ENCODE data around the gene ZNF618. TPM values are rescaled to one million over a fixed set of nuclear protein-coding genes. Genes with fewer than 3 reads are reported as not detected.
"Not testable (repeated sequence)": the region's sequence is repeated elsewhere in the genome, so short reads cannot be mapped to it uniquely, and the experiment has no call there.

The ZNF618 gene
- total RNA-seq, 5 donors from 2014 or later (not counting 1 experiment from before 2014, with no cell fraction given), result 0.73 to 3.0 (median 1.4) TPM

GRCh38 chr9:113993838-113994540 lies 117.9 kb downstream of the ZNF618 start:
- H3K4me3 Mint-ChIP-seq, result no peak overlapping the region
- H3K36me3 Mint-ChIP-seq, result no peaks in the 10 kb centered on the region
- H3K9me3 Mint-ChIP-seq, result no peaks in the 10 kb centered on the region
- Histone ChIP-seq H3K27me3 (replicated peaks in 1 of 2; ENCODE audit: control insufficient read depth in 2 of 2, extremely low read depth in 1 of 2, insufficient read depth in 2 of 2, low read length in 1 of 2) (peaks cover 0 to 5% of the 10 kb centered on the region in 2 experiments), H3K36me3 (ENCODE audit: control insufficient read depth in 2 of 2, extremely low read depth in 1 of 2, insufficient read depth in 1 of 2, low read length in 1 of 2) (no peaks in the 10 kb centered on the region), H3K4me3 (ENCODE audit: control insufficient read depth in 1 of 2, extremely low read depth in 1 of 2, low read length in 1 of 2) (no peak overlapping the region), H3K9me3 (no peaks in the 10 kb centered on the region), H3K4me1 (ENCODE audit: control insufficient read depth in 1 of 2, extremely low read depth in 1 of 2, insufficient read depth in 2 of 2, low read length in 2 of 2) (peaks cover 0 to 5% of the 10 kb centered on the region in 2 experiments), H3K27ac (ENCODE audit: low read length) (no peak overlapping the region)
- ATAC-seq (replicated peaks in 1 of 4) (no peak), DNase-seq (peak in 1 of 35 experiments; percentile 10)
- WGBS (ENCODE audit: insufficient coverage), result 36% methylated on average over 10 of the region's 14 CpGs
- no peak overlapping the region for H3K27ac Mint-ChIP-seq
- ChIA-PET CTCF (no interaction called here), POLR2A (no interaction called here)
- H3K4me1 Mint-ChIP-seq, result peaks cover 4 to 24% (median 12%) of the 10 kb centered on the region in 3 donors
- H3K27me3 Mint-ChIP-seq, result no peaks in the 10 kb centered on the region

DNA sequence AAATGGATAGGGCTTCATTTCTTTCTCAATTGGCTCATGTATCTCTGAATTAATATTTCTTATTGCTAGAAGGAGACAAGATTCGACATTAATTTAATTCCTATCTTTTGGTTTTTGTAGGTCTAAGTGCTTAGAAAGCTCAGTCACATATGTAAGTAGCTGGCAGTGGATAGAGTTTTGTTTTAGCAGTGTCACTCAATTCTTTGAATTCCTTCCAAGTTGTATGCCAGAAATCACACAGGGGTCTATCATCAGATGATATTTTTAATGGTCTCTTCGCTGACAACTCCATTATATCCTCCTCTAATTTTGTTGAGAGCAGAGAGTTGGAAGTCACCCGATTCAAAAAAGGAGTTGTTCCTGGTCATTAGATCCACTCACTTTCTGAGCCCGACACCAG lies 119.3 kb downstream of the ZNF618 start:
- Mint-ChIP-seq H3K4me3 (no peak overlapping the region), H3K27ac (no peak overlapping the region), H3K9me3 (no peaks in the 10 kb centered on the region), H3K36me3 (no peaks in the 10 kb centered on the region), H3K27me3 (no peaks in the 10 kb centered on the region), H3K4me1 (peaks cover 4 to 24% (median 12%) of the 10 kb centered on the region in 3 donors)
- POLR2A ChIA-PET, result no interaction called here
- Histone ChIP-seq H3K36me3 (ENCODE audit: control insufficient read depth in 2 of 2, extremely low read depth in 1 of 2, insufficient read depth in 1 of 2, low read length in 1 of 2) (no peaks in the 10 kb centered on the region), H3K27me3 (replicated peaks in 1 of 2; ENCODE audit: control insufficient read depth in 2 of 2, extremely low read depth in 1 of 2, insufficient read depth in 2 of 2, low read length in 1 of 2) (peaks cover 0 to 5% of the 10 kb centered on the region in 2 experiments), H3K4me3 (ENCODE audit: control insufficient read depth in 1 of 2, extremely low read depth in 1 of 2, low read length in 1 of 2) (no peak overlapping the region), H3K27ac (ENCODE audit: low read length) (no peak overlapping the region), H3K9me3 (no peaks in the 10 kb centered on the region), H3K4me1 (ENCODE audit: control insufficient read depth in 1 of 2, extremely low read depth in 1 of 2, insufficient read depth in 2 of 2, low read length in 2 of 2) (peaks cover 0 to 5% of the 10 kb centered on the region in 2 experiments)
- CTCF ChIA-PET, result no interaction called here
- WGBS (ENCODE audit: insufficient coverage), result 86% methylated on average over 1 of the region's 4 CpGs
- ATAC-seq (replicated peaks in 1 of 4) (no peak), DNase-seq (no peak)

DNA sequence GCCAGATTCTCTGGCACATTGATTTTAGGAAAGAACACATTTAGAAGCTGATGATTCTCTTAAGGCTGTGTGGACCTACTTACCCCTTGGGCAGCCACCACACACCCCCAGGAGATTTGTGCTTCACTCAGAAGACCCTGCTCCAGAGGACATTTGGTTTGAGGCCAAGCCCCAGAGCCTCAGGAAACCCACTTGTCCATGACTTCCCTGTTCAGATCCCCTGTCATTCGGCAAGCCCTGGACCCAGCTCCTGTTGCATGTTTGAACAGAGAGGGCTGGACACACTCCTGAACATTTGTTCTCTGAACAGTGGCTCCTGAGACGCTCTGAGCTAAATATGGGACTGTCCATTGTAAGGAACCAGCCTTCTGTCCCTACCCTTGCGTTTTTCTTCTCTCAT lies 119.9 kb downstream of the ZNF618 start:
- peaks cover 0 to 5% of the 10 kb centered on the region in 2 experiments for H3K4me1 ChIP-seq (ENCODE audit: control insufficient read depth in 1 of 2, extremely low read depth in 1 of 2, insufficient read depth in 2 of 2, low read length in 2 of 2)
- no peaks in the 10 kb centered on the region for H3K36me3 ChIP-seq (ENCODE audit: control insufficient read depth in 2 of 2, extremely low read depth in 1 of 2, insufficient read depth in 1 of 2, low read length in 1 of 2)
- CTCF ChIA-PET, result no interaction called here
- DNase-seq (no peak), ATAC-seq (replicated peaks in 1 of 4) (no peak)
- Mint-ChIP-seq H3K27ac (no peak overlapping the region), H3K27me3 (no peaks in the 10 kb centered on the region), H3K4me1 (peaks cover 4 to 24% (median 12%) of the 10 kb centered on the region in 3 donors), H3K9me3 (no peaks in the 10 kb centered on the region), H3K4me3 (no peak overlapping the region), H3K36me3 (no peaks in the 10 kb centered on the region)
- H3K4me3 ChIP-seq (ENCODE audit: control insufficient read depth in 1 of 2, extremely low read depth in 1 of 2, low read length in 1 of 2), result no peak overlapping the region
- 60% methylated on average over 2 of the region's 3 CpGs for WGBS (ENCODE audit: insufficient coverage)
- no peaks in the 10 kb centered on the region for H3K9me3 ChIP-seq
- no peak overlapping the region for H3K27ac ChIP-seq (ENCODE audit: low read length)
- POLR2A ChIA-PET, result no interaction called here
- peaks cover 0 to 5% of the 10 kb centered on the region in 2 experiments for H3K27me3 ChIP-seq (replicated peaks in 1 of 2; ENCODE audit: control insufficient read depth in 2 of 2, extremely low read depth in 1 of 2, insufficient read depth in 2 of 2, low read length in 1 of 2)

DNA sequence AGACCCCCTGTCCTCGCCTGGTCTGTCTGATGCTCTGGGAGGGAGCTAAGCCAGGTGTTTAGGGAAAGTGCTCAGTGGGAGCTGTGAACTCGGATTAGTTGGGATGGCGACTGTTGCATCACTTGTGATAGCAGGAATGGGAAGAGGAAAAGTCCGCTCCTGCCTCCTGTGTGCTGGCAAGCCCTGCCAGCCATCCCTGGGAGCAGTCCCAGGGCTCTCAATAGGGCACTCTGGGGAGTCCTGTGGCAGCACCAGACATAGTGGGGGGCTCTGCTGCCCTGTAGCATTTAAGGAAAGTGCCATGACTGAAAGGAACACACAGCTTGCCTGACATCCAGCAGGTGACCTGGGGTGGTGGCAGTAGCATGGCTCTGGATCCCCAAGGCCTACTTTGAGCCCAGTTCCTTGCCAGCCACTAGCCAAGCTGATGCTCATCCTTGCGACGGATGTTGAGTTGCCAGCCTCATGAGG lies 120.5 kb downstream of the ZNF618 start:
- H3K9me3 Mint-ChIP-seq, result no peaks in the 10 kb centered on the region
- DNase-seq (peak in 1 of 35 experiments; percentile 12), ATAC-seq (replicated peaks in 1 of 4) (no peak)
- no peak overlapping the region for H3K4me3 Mint-ChIP-seq
- peaks cover 0 to 5% of the 10 kb centered on the region in 2 experiments for H3K27me3 ChIP-seq (replicated peaks in 1 of 2; ENCODE audit: control insufficient read depth in 2 of 2, extremely low read depth in 1 of 2, insufficient read depth in 2 of 2, low read length in 1 of 2)
- H3K4me1 Mint-ChIP-seq, result peaks cover 4 to 21% (median 12%) of the 10 kb centered on the region in 3 donors
- H3K36me3 Mint-ChIP-seq, result no peaks in the 10 kb centered on the region
- no peaks in the 10 kb centered on the region for H3K9me3 ChIP-seq
- POLR2A ChIA-PET, result no interaction called here
- CTCF ChIA-PET, result no interaction called here
- H3K27ac ChIP-seq (ENCODE audit: low read length), result no peak overlapping the region
- no peak overlapping the region for H3K4me3 ChIP-seq (ENCODE audit: control insufficient read depth in 1 of 2, extremely low read depth in 1 of 2, low read length in 1 of 2)
- H3K27me3 Mint-ChIP-seq, result no peaks in the 10 kb centered on the region
- H3K4me1 ChIP-seq (ENCODE audit: control insufficient read depth in 1 of 2, extremely low read depth in 1 of 2, insufficient read depth in 2 of 2, low read length in 2 of 2), result peaks cover 0 to 5% of the 10 kb centered on the region in 2 experiments
- WGBS (ENCODE audit: insufficient coverage), result 79% methylated on average over 4 of the region's 6 CpGs
- no peak overlapping the region for H3K27ac Mint-ChIP-seq
- H3K36me3 ChIP-seq (ENCODE audit: control insufficient read depth in 2 of 2, extremely low read depth in 1 of 2, insufficient read depth in 1 of 2, low read length in 1 of 2), result no peaks in the 10 kb centered on the region

- H3K4me3 ChIP-seq (ENCODE audit: control insufficient read depth in 1 of 2, extremely low read depth in 1 of 2, low read length in 1 of 2); H3K4me3 Mint-ChIP-seq; H3K27me3 ChIP-seq (replicated peaks in 1 of 2; ENCODE audit: control insufficient read depth in 2 of 2, extremely low read depth in 1 of 2, insufficient read depth in 2 of 2, low read length in 1 of 2); H3K27ac Mint-ChIP-seq; H3K9me3 ChIP-seq; CTCF ChIA-PET; H3K36me3 Mint-ChIP-seq; H3K4me1 ChIP-seq (ENCODE audit: control insufficient read depth in 1 of 2, extremely low read depth in 1 of 2, insufficient read depth in 2 of 2, low read length in 2 of 2); H3K36me3 ChIP-seq (ENCODE audit: control insufficient read depth in 2 of 2, extremely low read depth in 1 of 2, insufficient read depth in 1 of 2, low read length in 1 of 2); H3K9me3 Mint-ChIP-seq; ATAC-seq (replicated peaks in 1 of 4); POLR2A ChIA-PET; H3K27ac ChIP-seq (ENCODE audit: low read length); H3K27me3 Mint-ChIP-seq: not testable (repeated sequence)
- peaks cover 4 to 17% (median 11%) of the 10 kb centered on the region in 3 donors for H3K4me1 Mint-ChIP-seq
- 100% methylated on average over 2 of the region's 3 CpGs for WGBS (ENCODE audit: insufficient coverage)
- DNase-seq, result peak in 1 of 35 experiments; percentile 14
These were observed 121.0 kb downstream of the ZNF618 start for GRCh38 chr9:113997064-113997463.

- no peak overlapping the region for H3K27ac Mint-ChIP-seq
- H3K4me3 Mint-ChIP-seq, result no peak overlapping the region
- H3K4me3 ChIP-seq (ENCODE audit: control insufficient read depth in 1 of 2, extremely low read depth in 1 of 2, low read length in 1 of 2), result no peak overlapping the region
- H3K4me1 Mint-ChIP-seq, result peaks cover 4 to 15% (median 9%) of the 10 kb centered on the region in 3 donors
- no peaks in the 10 kb centered on the region for H3K9me3 Mint-ChIP-seq
- H3K9me3 ChIP-seq, result no peaks in the 10 kb centered on the region
- ATAC-seq (replicated peaks in 1 of 4) (no peak), DNase-seq (peak in 1 of 35 experiments; percentile 9)
- no peaks in the 10 kb centered on the region for H3K27me3 Mint-ChIP-seq
- peaks cover 0 to 6% of the 10 kb centered on the region in 2 experiments for H3K27me3 ChIP-seq (replicated peaks in 1 of 2; ENCODE audit: control insufficient read depth in 2 of 2, extremely low read depth in 1 of 2, insufficient read depth in 2 of 2, low read length in 1 of 2)
- POLR2A ChIA-PET, result no interaction called here
- peaks cover 0 to 2% of the 10 kb centered on the region in 2 experiments for H3K4me1 ChIP-seq (ENCODE audit: control insufficient read depth in 1 of 2, extremely low read depth in 1 of 2, insufficient read depth in 2 of 2, low read length in 2 of 2)
- WGBS (ENCODE audit: insufficient coverage), result 100% methylated on average over 1 of the region's 5 CpGs
- CTCF ChIA-PET, result no interaction called here
- H3K27ac ChIP-seq (ENCODE audit: low read length), result no peak overlapping the region
- no peaks in the 10 kb centered on the region for H3K36me3 ChIP-seq (ENCODE audit: control insufficient read depth in 2 of 2, extremely low read depth in 1 of 2, insufficient read depth in 1 of 2, low read length in 1 of 2)
- H3K36me3 Mint-ChIP-seq, result no peaks in the 10 kb centered on the region
These were observed 121.5 kb downstream of the ZNF618 start for GRCh38 chr9:113997610-113998009.

Data from T-cell (primary cell).